Right hindlimb (tissue), 1 donor: ENCODE results near the gene TESMIN.

Experiments used
- DNase-seq: peaks from one replicate; pipeline ENCODE4 v3.0.0-alpha.2; 2018

Gene TESMIN

GRCh38 chr11:68680541-68681231, 70.6 kb downstream of the TESMIN start:
- no peak for DNase-seq

- no peak for DNase-seq
Observed at GRCh38 chr11:68678031-68678441, 73.3 kb downstream of the TESMIN start.

GRCh38 chr11:68677432-68677831, 73.9 kb downstream of the TESMIN start:
- peak; percentile 71 for DNase-seq

GRCh38 chr11:68674461-68674860, 76.9 kb downstream of the TESMIN start:
- DNase-seq = no peak

GRCh38 chr11:68673991-68674390, 77.3 kb downstream of the TESMIN start:
- DNase-seq = peak; percentile 39

GRCh38 chr11:68673306-68673945, 77.9 kb downstream of the TESMIN start:
- DNase-seq = no peak

GRCh38 chr11:68670208-68670992, 80.9 kb downstream of the TESMIN start:
- DNase-seq = no peak

- no peak for DNase-seq
Observed at GRCh38 chr11:68669301-68670090, 81.8 kb downstream of the TESMIN start.

GRCh38 chr11:68667511-68668500, 83.5 kb downstream of the TESMIN start:
- DNase-seq = no peak

- no peak for DNase-seq
Observed at GRCh38 chr11:68666849-68667248, 84.5 kb downstream of the TESMIN start.

- DNase-seq = no peak
Observed at GRCh38 chr11:68665436-68665835, 85.9 kb downstream of the TESMIN start.

- DNase-seq = no peak
Observed at GRCh38 chr11:68664906-68665305, 86.4 kb downstream of the TESMIN start.

- no peak for DNase-seq
Observed at GRCh38 chr11:68664141-68664540, 87.2 kb downstream of the TESMIN start.

GRCh38 chr11:68663482-68664010, 87.8 kb downstream of the TESMIN start:
- no peak for DNase-seq

- no peak for DNase-seq
Observed at GRCh38 chr11:68661697-68662603, 89.4 kb downstream of the TESMIN start.

GRCh38 chr11:68661014-68661413, 90.3 kb downstream of the TESMIN start:
- no peak for DNase-seq

- no peak for DNase-seq
Observed at GRCh38 chr11:68660066-68660810, 91.1 kb downstream of the TESMIN start.

GRCh38 chr11:68659158-68659921, 92.0 kb downstream of the TESMIN start:
- peak; percentile 82 for DNase-seq

GRCh38 chr11:68658661-68659060, 92.7 kb downstream of the TESMIN start:
- DNase-seq = no peak
